Measurements from ENCODE around the gene LRRC59. TPM values are rescaled to one million over a fixed set of nuclear protein-coding genes. Genes with fewer than 3 reads are reported as not detected.
"Not testable (repeated sequence)": the region's sequence is repeated elsewhere in the genome, so short reads cannot be mapped to it uniquely, and the experiment has no call there.

Gene LRRC59
- total RNA-seq, 1 donor from 2014 or later = 73.9 TPM

GRCh38 chr17:50420419-50421112, 23.2 kb upstream of the LRRC59 start:
- Mint-ChIP-seq H3K9me3 (ENCODE audit: unreplicated experiment) (peaks cover 3% of the 10 kb centered on the region), H3K27ac (ENCODE audit: unreplicated experiment) (no peak overlapping the region), H3K36me3 (ENCODE audit: unreplicated experiment) (peaks cover 9% of the 10 kb centered on the region), H3K4me1 (ENCODE audit: low read depth, unreplicated experiment) (peaks cover 2% of the 10 kb centered on the region), H3K4me3 (ENCODE audit: unreplicated experiment) (no peak overlapping the region), H3K27me3 (ENCODE audit: unreplicated experiment) (peaks cover under 1% of the 10 kb centered on the region)
- TF ChIP-seq CTCF (IDR thresholded peaks at IDR 0.05; ENCODE audit: partially characterized antibody, unreplicated experiment) = no peak
- DNase-seq = no peak

GRCh38 chr17:50419577-50419976, 22.3 kb upstream of the LRRC59 start:
- not testable (repeated sequence) for H3K4me3 Mint-ChIP-seq (ENCODE audit: unreplicated experiment); H3K4me1 Mint-ChIP-seq (ENCODE audit: low read depth, unreplicated experiment); H3K36me3 Mint-ChIP-seq (ENCODE audit: unreplicated experiment); DNase-seq; H3K27me3 Mint-ChIP-seq (ENCODE audit: unreplicated experiment); H3K9me3 Mint-ChIP-seq (ENCODE audit: unreplicated experiment); H3K27ac Mint-ChIP-seq (ENCODE audit: unreplicated experiment)

- Mint-ChIP-seq H3K9me3 (ENCODE audit: unreplicated experiment) (peaks cover 4% of the 10 kb centered on the region), H3K36me3 (ENCODE audit: unreplicated experiment) (peaks cover 9% of the 10 kb centered on the region), H3K4me3 (ENCODE audit: unreplicated experiment) (no peak overlapping the region), H3K27me3 (ENCODE audit: unreplicated experiment) (peaks cover 3% of the 10 kb centered on the region), H3K27ac (ENCODE audit: unreplicated experiment) (no peak overlapping the region), H3K4me1 (ENCODE audit: low read depth, unreplicated experiment) (no peaks in the 10 kb centered on the region)
- TF ChIP-seq CTCF (IDR thresholded peaks at IDR 0.05; ENCODE audit: partially characterized antibody, unreplicated experiment) = no peak
- no peak for DNase-seq
Measured at GRCh38 chr17:50414808-50415207, 17.5 kb upstream of the LRRC59 start.

DNA sequence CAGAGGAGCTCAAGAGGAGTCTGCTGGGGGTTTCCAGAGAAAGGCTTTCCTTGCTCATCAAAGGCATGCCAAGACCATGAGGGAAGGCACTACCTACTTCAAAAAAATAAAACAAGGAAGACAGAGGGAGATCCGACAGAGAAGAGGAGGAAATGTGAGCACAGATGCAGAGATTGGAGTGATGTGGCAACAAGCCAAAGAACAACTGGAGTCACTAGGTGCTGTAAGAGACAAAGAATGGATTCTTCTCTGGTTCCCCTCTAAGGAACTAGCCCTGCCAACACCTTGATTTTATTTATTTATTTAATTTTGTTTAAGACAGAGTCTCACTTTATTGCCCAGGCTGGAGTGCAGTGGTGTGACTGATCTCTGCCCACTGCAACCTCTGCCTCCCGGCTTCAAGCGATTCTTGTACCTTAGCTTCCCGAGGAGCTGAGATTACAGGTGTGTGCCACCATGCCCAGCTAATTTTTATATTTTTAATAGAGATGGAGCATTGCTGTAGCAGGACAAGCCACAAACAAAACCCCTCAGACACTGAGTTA, 14.9 kb upstream of the LRRC59 start:
- no peak overlapping the region for H3K27ac Mint-ChIP-seq (ENCODE audit: unreplicated experiment)
- no peaks in the 10 kb centered on the region for H3K36me3 Mint-ChIP-seq (ENCODE audit: unreplicated experiment)
- H3K4me1 Mint-ChIP-seq (ENCODE audit: low read depth, unreplicated experiment) = no peaks in the 10 kb centered on the region
- no peak overlapping the region for H3K4me3 Mint-ChIP-seq (ENCODE audit: unreplicated experiment)
- H3K9me3 Mint-ChIP-seq (ENCODE audit: unreplicated experiment) = peaks cover 2% of the 10 kb centered on the region
- H3K27me3 Mint-ChIP-seq (ENCODE audit: unreplicated experiment) = peaks cover 3% of the 10 kb centered on the region
- DNase-seq = no peak
- no peak for TF ChIP-seq CTCF (IDR thresholded peaks at IDR 0.05; ENCODE audit: partially characterized antibody, unreplicated experiment)

GRCh38 chr17:50407921-50408320, 10.6 kb upstream of the LRRC59 start:
- peaks cover 5% of the 10 kb centered on the region for H3K27me3 Mint-ChIP-seq (ENCODE audit: unreplicated experiment)
- no peak overlapping the region for H3K4me3 Mint-ChIP-seq (ENCODE audit: unreplicated experiment)
- no peaks in the 10 kb centered on the region for H3K36me3 Mint-ChIP-seq (ENCODE audit: unreplicated experiment)
- DNase-seq = no peak
- no peaks in the 10 kb centered on the region for H3K9me3 Mint-ChIP-seq (ENCODE audit: unreplicated experiment)
- H3K27ac Mint-ChIP-seq (ENCODE audit: unreplicated experiment) = no peak overlapping the region
- no peaks in the 10 kb centered on the region for H3K4me1 Mint-ChIP-seq (ENCODE audit: low read depth, unreplicated experiment)
- no peak for TF ChIP-seq CTCF (IDR thresholded peaks at IDR 0.05; ENCODE audit: partially characterized antibody, unreplicated experiment)
